Gastrocnemius medialis (tissue), 4 donors: Measurements from ENCODE around the gene UTF1. TPM values are rescaled to one million over a fixed set of nuclear protein-coding genes. Genes with fewer than 3 reads are reported as not detected.

Source experiments
- ATAC-seq, 2 donors: fragments of 150-250 bp; one replicate each; pipeline ENCODE4 v1.9.1; 2016
- DNase-seq, 2 donors: peaks; one replicate each; pipeline ENCODE4 v3.0.0-alpha.2; 2019
- H3K27ac ChIP-seq, 4 donors: fragments of 200-600 bp; sonication (generic); 1 replicate in 1 of 4; 2 replicates in 3 of 4; pipeline ENCODE4 v1.5.1; 2016 to 2018; ENCODE audit warnings: mild to moderate bottlenecking in 2 of 4, moderate library complexity in 1 of 4
- H3K27me3 ChIP-seq, 3 donors: fragments of 200-600 bp; sonication (generic) in 2 of 3; 1 replicate in 1 of 3; 2 replicates in 2 of 3; pipeline versions ENCODE4 v1.5.1 to v1.6.0; 2016 to 2019; ENCODE audit warnings: mild to moderate bottlenecking in 1 of 3, moderate library complexity in 1 of 3
- H3K36me3 ChIP-seq, 2 donors: fragments of 200-600 bp; sonication (generic) in 1 of 2; one replicate each; pipeline ENCODE4 v1.5.1; 2017 to 2018
- H3K4me1 ChIP-seq, 2 donors: fragments of 200-600 bp; sonication (generic) in 1 of 2; one replicate each; pipeline ENCODE4 v1.5.1; 2016 to 2017; ENCODE audit warnings: mild to moderate bottlenecking in 2 of 2
- H3K4me3 ChIP-seq, 4 donors: fragments of 200-600 bp; sonication (generic) in 3 of 4; 1 replicate in 1 of 4; 2 replicates in 3 of 4; pipeline ENCODE4 v1.5.1; 2016 to 2019; ENCODE audit warnings: mild to moderate bottlenecking in 2 of 4
- H3K9me3 ChIP-seq, 3 donors: fragments of 200-600 bp; sonication (generic) in 2 of 3; 1 replicate in 1 of 3; 2 replicates in 2 of 3; pipeline ENCODE4 v1.5.1; 2016 to 2019
- CTCF ChIP-seq, 5 experiments: fragments of 450-650 bp in 3 of 5; fragments of 200-600 bp in 2 of 5; sonication (generic) in 2 of 5; IDR thresholded peaks in 4 of 5; conservative IDR thresholded peaks in 1 of 5; 1 replicate in 4 of 5; 2 replicates in 1 of 5; pipeline ENCODE4 v1.5.1; 2016 to 2019; ENCODE audit warnings: antibody characterized with exemption in 5 of 5, mild to moderate bottlenecking in 3 of 5, moderate library complexity in 3 of 5
- POLR2A ChIP-seq, 2 donors: fragments of 450-650 bp; IDR thresholded peaks; one replicate each; pipeline ENCODE4 v1.6.1; 2017; ENCODE audit warnings: antibody characterized with exemption in 2 of 2, mild to moderate bottlenecking in 2 of 2, moderate library complexity in 2 of 2
- in situ Hi-C, 4 donors: fragments of 200-750 bp; cut with MboI; loops; one replicate each; pipeline versions ENCODE4 v1.15.0 to v1.8.0; 2017; ENCODE audit warnings: low sequenced_read_pairs in 4 of 4
- intact Hi-C: fragments of 100-400 bp; cut with DNase I; formaldehyde crosslinking; loops from one replicate; pipeline ENCODE4 v1.15.1; 2023; ENCODE audit warnings: low total_unique reads
- total RNA-seq, 4 donors: library from RNA; depleted of rRNA; stranded (reverse); fragments of >200 nt; gene quantifications; one replicate each; pipeline versions ENCODE4 v1.1.0 to v1.2.3, GENCODE V29; 2016

UTF1 gene
- total RNA-seq, 4 donors from 2014 or later, result not detected

DNA sequence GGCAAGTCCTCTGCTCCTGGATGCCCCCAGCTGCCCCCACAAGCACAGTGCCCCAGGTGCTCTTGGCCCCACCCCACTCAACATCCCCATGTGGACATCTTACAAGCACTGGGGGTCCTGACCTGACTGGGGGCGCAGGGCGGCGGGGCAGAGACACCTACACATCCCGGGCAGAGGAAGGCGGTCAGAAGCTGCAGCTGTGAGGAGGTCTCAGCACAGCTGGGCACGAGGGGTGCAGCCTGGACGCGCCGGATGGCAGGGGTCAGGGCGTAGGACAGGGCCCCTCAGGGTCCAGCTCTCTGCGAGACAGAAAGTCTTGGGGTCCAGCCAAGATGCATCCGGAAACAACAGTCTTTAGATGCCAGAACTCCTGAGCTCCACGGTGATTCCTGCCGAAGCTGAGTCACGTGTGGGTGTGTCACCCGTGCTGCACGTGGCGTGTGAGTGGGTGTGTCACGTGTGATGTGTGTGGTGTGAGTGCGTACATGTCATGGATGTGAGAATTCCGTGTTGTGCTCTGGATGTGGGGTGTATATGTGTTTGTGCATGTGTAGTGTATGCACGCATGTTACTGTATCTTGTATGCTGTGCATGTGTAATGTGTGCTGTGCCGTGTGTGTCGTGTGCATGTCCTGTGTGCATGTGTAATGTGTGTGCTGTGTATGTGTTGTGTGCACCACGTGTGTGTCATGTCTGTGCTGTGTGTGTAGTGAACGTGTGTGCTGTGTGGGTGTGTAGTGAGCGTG, 12.8 kb downstream of the UTF1 start:
- peaks cover 44 to 74% (median 54%) of the 10 kb centered on the region in 3 donors for H3K27me3 ChIP-seq
- no peak for ATAC-seq

GRCh38 chr10:133243593-133243992, 13.6 kb downstream of the UTF1 start:
- no peaks in the 10 kb centered on the region for H3K4me1 ChIP-seq
- H3K4me3 ChIP-seq, result no peak overlapping the region
- DNase-seq, result no peak
- intact Hi-C loops, result no loop called here
- no peaks in the 10 kb centered on the region for H3K9me3 ChIP-seq
- TF ChIP-seq CTCF (IDR thresholded peaks at IDR 0.05 in 4 of 5, conservative IDR thresholded peaks at IDR 0.05 in 1 of 5) (no peak), POLR2A (IDR thresholded peaks at IDR 0.05) (no peak)
- H3K27me3 ChIP-seq, result peaks cover 36 to 66% (median 50%) of the 10 kb centered on the region in 3 donors
- H3K36me3 ChIP-seq, result no peaks in the 10 kb centered on the region
- H3K27ac ChIP-seq, result no peak overlapping the region
- in situ Hi-C loops, result no loop called here
- no peak for ATAC-seq

More for the DNA sequence above, 12.8 kb downstream of the UTF1 start:
- DNase-seq, result no peak
- Histone ChIP-seq H3K9me3 (no peaks in the 10 kb centered on the region), H3K4me3 (no peak overlapping the region), H3K4me1 (no peaks in the 10 kb centered on the region), H3K27ac (no peak overlapping the region), H3K36me3 (no peaks in the 10 kb centered on the region)
- in situ Hi-C loops, result no loop called here
- intact Hi-C loops, result no loop called here
- TF ChIP-seq POLR2A (IDR thresholded peaks at IDR 0.05) (no peak), CTCF (IDR thresholded peaks at IDR 0.05 in 4 of 5, conservative IDR thresholded peaks at IDR 0.05 in 1 of 5) (no peak)

DNA sequence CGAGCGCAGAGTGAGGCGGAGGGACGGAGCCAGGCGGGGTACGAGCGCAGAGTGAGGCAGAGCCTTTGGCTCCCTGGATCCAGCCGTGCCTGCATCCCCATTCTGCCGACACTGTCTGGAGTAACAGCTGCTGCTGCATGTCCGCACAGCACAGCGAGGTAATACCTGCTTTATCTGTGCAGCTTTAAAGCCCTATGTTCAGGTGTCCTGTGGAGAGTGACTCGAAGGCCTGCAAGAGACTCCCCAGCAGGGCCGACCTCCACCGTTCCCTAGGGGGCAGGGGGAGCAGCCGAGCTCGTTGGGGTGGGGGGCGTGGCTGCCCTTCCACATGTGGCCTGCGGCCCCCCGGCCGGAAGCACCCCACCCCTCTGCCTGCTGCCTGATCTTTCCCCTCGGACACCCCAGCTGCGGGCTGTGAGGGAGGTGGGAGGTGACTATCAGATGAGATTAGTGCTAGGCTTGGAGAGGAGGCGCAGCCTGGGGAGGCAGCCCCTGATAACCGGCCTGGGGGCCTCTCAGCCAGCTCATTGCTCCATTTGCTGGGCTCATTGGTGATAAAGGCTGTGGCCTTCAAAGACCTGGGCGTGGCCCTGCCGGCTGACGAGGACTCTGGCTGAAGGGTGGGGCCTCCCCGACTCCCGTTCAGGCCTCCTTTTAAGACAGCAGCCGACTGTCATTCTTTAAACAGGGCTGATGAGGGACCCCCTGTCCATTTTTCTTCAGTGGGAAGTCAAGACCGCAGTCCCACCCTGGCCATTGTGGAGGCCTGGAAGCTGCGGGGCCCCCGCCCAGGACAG, 15.6 kb downstream of the UTF1 start:
- Histone ChIP-seq H3K27me3 (peaks cover 32 to 49% (median 41%) of the 10 kb centered on the region in 3 donors), H3K4me3 (no peak overlapping the region), H3K9me3 (no peaks in the 10 kb centered on the region), H3K4me1 (no peaks in the 10 kb centered on the region), H3K27ac (no peak overlapping the region), H3K36me3 (no peaks in the 10 kb centered on the region)
- intact Hi-C loops (no loop called here), in situ Hi-C loops (no loop called here)
- ATAC-seq, result no peak
- TF ChIP-seq CTCF (IDR thresholded peaks at IDR 0.05 in 4 of 5, conservative IDR thresholded peaks at IDR 0.05 in 1 of 5) (no peak), POLR2A (IDR thresholded peaks at IDR 0.05) (no peak)
- DNase-seq, result no peak

GRCh38 chr10:133246236-133246626, 16.2 kb downstream of the UTF1 start:
- H3K27ac ChIP-seq, result no peak overlapping the region
- in situ Hi-C loops (no loop called here), intact Hi-C loops (no loop called here)
- no peak overlapping the region for H3K4me3 ChIP-seq
- no peaks in the 10 kb centered on the region for H3K9me3 ChIP-seq
- ATAC-seq, result no peak
- no peaks in the 10 kb centered on the region for H3K36me3 ChIP-seq
- no peaks in the 10 kb centered on the region for H3K4me1 ChIP-seq
- no peak for DNase-seq
- TF ChIP-seq POLR2A (IDR thresholded peaks at IDR 0.05) (no peak), CTCF (IDR thresholded peaks at IDR 0.05 in 4 of 5, conservative IDR thresholded peaks at IDR 0.05 in 1 of 5) (no peak)
- peaks cover 29 to 44% (median 41%) of the 10 kb centered on the region in 3 donors for H3K27me3 ChIP-seq
